Right atrium auricular region (tissue), 2 donors: ENCODE results near the gene TRIO. TPM values are rescaled to one million over a fixed set of nuclear protein-coding genes. Genes with fewer than 3 reads are reported as not detected.
A peak's percentile ranks its signal among the peaks of the same experiment; 100 is the strongest.

ENCODE experiments used
- DNase-seq: peaks from one replicate; pipeline ENCODE4 v3.0.0-alpha.2; 2019; ENCODE audit warnings: low spot score
- H3K27ac ChIP-seq, 2 donors: fragments of 200-600 bp; sonication (generic); 1 replicate in 1 of 2; 2 replicates in 1 of 2; pipeline ENCODE4 v1.5.1; 2016 to 2019
- H3K27me3 ChIP-seq, 2 donors: fragments of 200-600 bp; sonication (generic); one replicate each; pipeline versions ENCODE4 v1.5.1 to v1.6.0; 2017 to 2019
- H3K36me3 ChIP-seq: fragments of 200-600 bp; sonication (generic); one replicate; pipeline ENCODE4 v1.5.1; 2016
- H3K4me1 ChIP-seq, 2 donors: fragments of 200-600 bp; sonication (generic); one replicate each; pipeline versions ENCODE4 v1.5.1 to v1.6.0; 2017 to 2019
- H3K4me3 ChIP-seq, 2 donors: fragments of 200-600 bp; sonication (generic); 1 replicate in 1 of 2; 2 replicates in 1 of 2; pipeline ENCODE4 v1.5.1; 2017 to 2019; ENCODE audit warnings: mild to moderate bottlenecking in 1 of 2, moderate library complexity in 1 of 2
- H3K9me3 ChIP-seq, 2 donors: fragments of 200-600 bp; sonication (generic); one replicate each; pipeline ENCODE4 v1.5.1; 2019
- CTCF ChIP-seq, 2 donors: fragments of 200-600 bp; sonication (generic); IDR thresholded peaks; one replicate each; pipeline ENCODE4 v1.5.1; 2019; ENCODE audit warnings: antibody characterized with exemption in 2 of 2
- total RNA-seq, 2 donors: library from RNA; depleted of rRNA; stranded (reverse); fragments of >200 nt; gene quantifications; one replicate each; pipeline ENCODE4 v1.1.0, GENCODE V29; 2016

TRIO gene
- total RNA-seq, 2 donors from 2014 or later, result 51.6 to 67.0 TPM

GRCh38 chr5:14144586-14145434, 1.7 kb downstream of the TRIO start:
- peak in 1 of 2 donors; percentile 18 for TF ChIP-seq CTCF (IDR thresholded peaks at IDR 0.05)
- Histone ChIP-seq H3K4me3 (peak overlapping the region; percentile 83), H3K9me3 (no peaks in the 10 kb centered on the region), H3K36me3 (no peaks in the 10 kb centered on the region), H3K27ac (peak overlapping the region; percentile 92 to 94), H3K27me3 (no peaks in the 10 kb centered on the region), H3K4me1 (peaks cover 0 to 55% of the 10 kb centered on the region in 2 donors)
- peak; percentile 66 for DNase-seq

DNA sequence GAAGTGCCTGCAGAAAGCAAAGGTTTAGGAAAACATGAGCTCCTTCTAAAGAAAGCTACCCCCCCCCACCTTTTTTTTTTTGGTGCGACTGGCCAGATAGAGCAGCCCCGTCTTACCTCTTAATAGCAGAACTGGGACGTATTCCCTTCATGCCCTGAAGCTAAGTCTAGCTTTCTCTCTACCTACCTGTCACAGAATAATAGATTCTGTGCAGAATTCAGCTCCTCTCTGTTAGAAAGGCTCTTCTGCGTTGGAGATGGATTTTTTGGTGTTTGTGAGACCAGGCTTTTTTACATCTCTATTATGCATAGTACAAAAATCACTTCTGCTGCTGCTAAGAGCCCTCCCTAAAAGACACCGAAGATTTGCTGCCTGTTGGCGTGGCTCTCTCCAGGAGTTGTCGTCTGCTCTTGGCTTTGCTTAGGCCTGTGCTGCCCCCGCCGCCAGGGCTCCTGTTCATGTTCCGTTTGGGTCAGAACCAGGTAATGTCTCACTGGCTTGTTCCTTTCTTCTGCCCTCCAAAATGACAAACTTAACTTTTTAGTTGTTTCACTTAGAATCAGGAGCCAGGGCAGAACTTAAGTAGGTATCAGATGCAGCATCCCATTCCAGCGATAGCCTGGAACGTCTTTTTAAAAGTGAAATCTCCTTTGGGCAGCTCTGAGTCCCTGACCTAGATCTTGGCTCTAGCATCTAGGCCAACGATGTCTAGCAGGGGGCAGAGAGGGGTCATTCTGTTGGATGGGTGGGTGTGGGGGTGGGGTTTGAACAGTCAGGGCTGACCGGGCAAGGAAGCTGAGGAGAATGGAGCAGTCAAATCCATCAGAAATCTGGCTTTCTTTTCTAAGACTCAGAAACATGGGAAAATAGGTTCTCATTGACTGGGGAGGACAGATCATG, 2.5 kb downstream of the TRIO start:
- peak overlapping the region; percentile 83 for H3K4me3 ChIP-seq
- H3K36me3 ChIP-seq, result no peaks in the 10 kb centered on the region
- no peak for TF ChIP-seq CTCF (IDR thresholded peaks at IDR 0.05)
- H3K27ac ChIP-seq, result peak overlapping the region; percentile 92 to 94
- DNase-seq, result no peak
- H3K4me1 ChIP-seq, result peaks cover 0 to 60% of the 10 kb centered on the region in 2 donors
- H3K27me3 ChIP-seq, result no peaks in the 10 kb centered on the region
- H3K9me3 ChIP-seq, result no peaks in the 10 kb centered on the region

DNA sequence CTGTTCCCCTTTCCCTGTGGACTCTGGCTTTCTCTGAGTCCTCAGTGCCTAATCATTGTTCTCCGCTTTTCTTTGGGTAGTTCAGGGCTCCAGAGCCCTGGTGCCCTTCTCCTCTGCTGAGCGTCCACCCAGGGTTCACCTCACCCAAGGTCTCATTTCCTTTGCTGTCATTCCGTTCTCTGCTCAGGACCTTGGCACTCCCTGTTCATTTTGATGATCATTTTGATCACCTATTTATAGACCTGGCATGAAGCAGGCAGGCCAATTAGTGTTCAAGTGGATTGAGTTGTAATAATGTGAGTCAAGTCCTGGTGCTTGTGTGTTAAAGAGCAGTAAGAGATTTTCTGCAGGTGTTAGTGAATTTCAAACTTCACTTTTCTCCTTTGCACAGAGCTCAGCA, 3.6 kb downstream of the TRIO start:
- no peaks in the 10 kb centered on the region for H3K36me3 ChIP-seq
- TF ChIP-seq CTCF (IDR thresholded peaks at IDR 0.05), result no peak
- DNase-seq, result no peak
- H3K27ac ChIP-seq, result peak overlapping the region; percentile 92 to 94
- H3K9me3 ChIP-seq, result no peaks in the 10 kb centered on the region
- no peak overlapping the region for H3K4me3 ChIP-seq
- H3K27me3 ChIP-seq, result no peaks in the 10 kb centered on the region
- H3K4me1 ChIP-seq, result peaks cover 0 to 60% of the 10 kb centered on the region in 2 donors

DNA sequence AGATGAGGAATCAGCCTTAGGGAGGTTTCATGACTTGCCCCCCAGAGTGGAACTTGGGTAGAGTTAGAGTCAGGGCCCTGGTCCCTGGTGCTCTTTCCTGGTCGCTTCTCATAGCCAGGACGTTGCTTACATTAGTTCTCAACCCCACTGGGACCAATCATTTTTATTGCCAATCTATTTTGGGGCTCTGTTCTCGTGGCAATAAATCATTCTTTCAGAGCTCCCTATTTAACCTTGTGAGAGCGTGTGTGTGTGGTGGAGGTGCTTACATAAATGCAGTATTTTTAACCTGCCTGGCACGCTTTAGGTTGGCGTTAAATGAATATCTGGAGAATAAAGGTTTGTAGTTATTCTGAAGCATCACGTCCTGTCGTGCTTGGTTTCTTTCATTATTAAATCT, 4.1 kb downstream of the TRIO start:
- peak; percentile 21 for DNase-seq
- H3K4me3 ChIP-seq, result no peak overlapping the region
- peak overlapping the region in 1 of 2 donors; percentile 92 for H3K27ac ChIP-seq
- TF ChIP-seq CTCF (IDR thresholded peaks at IDR 0.05), result no peak
- no peaks in the 10 kb centered on the region for H3K36me3 ChIP-seq
- H3K27me3 ChIP-seq, result no peaks in the 10 kb centered on the region
- H3K9me3 ChIP-seq, result no peaks in the 10 kb centered on the region
- peaks cover 0 to 56% of the 10 kb centered on the region in 2 donors for H3K4me1 ChIP-seq

DNA sequence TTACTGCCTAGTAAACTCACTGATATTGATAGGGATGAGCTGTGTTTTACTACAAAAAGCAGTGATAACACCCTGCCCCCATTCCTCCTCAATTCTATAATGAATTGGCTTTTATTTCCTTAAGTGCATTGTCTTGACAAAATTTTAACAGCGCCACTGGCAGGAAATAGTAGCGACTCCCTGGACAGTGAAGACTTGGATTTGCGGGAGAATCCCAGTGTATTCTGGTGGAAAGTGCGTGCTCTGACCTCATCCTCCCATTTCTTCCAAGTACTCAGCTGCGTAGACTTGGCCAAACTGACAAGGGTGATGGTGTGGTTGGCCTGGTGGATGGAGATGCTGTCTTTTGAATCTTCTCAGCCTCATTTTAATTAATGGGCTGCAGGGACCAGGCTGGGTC, 5.3 kb downstream of the TRIO start:
- Histone ChIP-seq H3K27ac (peak overlapping the region in 1 of 2 donors; percentile 6), H3K4me3 (no peak overlapping the region)

More for the DNA sequence above, 5.3 kb downstream of the TRIO start:
- peaks cover 0 to 63% of the 10 kb centered on the region in 2 donors for H3K4me1 ChIP-seq
- no peaks in the 10 kb centered on the region for H3K9me3 ChIP-seq
- no peak for DNase-seq
- no peaks in the 10 kb centered on the region for H3K36me3 ChIP-seq
- H3K27me3 ChIP-seq, result no peaks in the 10 kb centered on the region
- TF ChIP-seq CTCF (IDR thresholded peaks at IDR 0.05), result no peak
